ENCODE data around the gene F12. TPM values are rescaled to one million over a fixed set of nuclear protein-coding genes. Genes with fewer than 3 reads are reported as not detected.
"Not testable (repeated sequence)": the region's sequence is repeated elsewhere in the genome, so short reads cannot be mapped to it uniquely, and the experiment has no call there.

The F12 gene
- total RNA-seq, 1 donor from 2014 or later = 4.0 TPM

DNA sequence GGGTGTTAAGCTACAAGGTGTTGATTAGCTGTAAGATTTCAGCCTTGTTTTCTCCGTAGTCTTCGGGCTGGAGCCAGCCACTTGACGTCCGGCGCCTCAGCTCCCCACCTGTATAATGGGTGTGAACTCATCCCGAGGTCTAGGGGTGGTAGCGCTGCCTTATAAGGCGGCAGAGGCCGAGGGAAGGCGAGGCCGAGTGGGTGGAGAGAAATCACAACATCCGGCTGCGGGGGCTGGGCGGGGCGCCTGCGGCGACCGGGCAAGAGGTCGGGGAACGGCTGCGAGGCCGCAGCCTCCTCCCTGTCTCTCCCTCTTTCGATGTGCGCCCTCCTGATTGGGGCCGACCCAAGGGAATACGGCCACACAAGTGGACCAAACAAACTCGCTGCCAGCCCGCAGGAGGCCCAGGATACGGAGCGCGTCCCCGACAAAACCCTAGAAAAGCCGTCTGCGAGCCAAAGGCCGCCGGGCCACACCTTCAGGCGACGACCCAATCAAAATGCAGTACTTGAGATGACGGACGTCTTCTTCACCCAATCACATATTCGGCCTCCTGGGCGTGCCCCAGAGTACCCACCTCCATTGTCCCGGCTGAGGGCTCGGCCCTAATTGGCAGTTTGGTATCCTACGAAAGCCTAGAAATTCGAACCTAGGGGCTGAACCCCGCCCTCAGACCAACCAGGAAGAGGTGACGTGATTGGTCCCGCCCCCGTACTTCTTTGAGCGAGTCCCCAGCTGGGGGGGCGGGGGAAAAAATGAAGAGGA is 16.6 kb upstream of the F12 start:
- DNase-seq (ENCODE audit: low read depth) = peak; percentile 99
- Histone ChIP-seq H3K4me3 (ENCODE audit: low read depth, low read length) (peak overlapping the region; percentile 55), H3K27me3 (ENCODE audit: control insufficient read depth, insufficient read depth, low read length) (no peaks in the 10 kb centered on the region), H3K36me3 (ENCODE audit: control insufficient read depth, insufficient read depth, low read length) (peaks cover 1% of the 10 kb centered on the region)
- TF ChIP-seq, protein P1, sequence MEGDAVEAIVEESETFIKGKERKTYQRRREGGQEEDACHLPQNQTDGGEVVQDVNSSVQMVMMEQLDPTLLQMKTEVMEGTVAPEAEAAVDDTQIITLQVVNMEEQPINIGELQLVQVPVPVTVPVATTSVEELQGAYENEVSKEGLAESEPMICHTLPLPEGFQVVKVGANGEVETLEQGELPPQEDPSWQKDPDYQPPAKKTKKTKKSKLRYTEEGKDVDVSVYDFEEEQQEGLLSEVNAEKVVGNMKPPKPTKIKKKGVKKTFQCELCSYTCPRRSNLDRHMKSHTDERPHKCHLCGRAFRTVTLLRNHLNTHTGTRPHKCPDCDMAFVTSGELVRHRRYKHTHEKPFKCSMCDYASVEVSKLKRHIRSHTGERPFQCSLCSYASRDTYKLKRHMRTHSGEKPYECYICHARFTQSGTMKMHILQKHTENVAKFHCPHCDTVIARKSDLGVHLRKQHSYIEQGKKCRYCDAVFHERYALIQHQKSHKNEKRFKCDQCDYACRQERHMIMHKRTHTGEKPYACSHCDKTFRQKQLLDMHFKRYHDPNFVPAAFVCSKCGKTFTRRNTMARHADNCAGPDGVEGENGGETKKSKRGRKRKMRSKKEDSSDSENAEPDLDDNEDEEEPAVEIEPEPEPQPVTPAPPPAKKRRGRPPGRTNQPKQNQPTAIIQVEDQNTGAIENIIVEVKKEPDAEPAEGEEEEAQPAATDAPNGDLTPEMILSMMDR (IDR thresholded peaks at IDR 0.05; ENCODE audit: insufficient read depth, low read length, poor library complexity, severe bottlenecking) = no peak

GRCh38 chr5:177425196-177425800 is 15.9 kb upstream of the F12 start:
- Histone ChIP-seq H3K4me3 (ENCODE audit: low read depth, low read length) (peak overlapping the region; percentile 55), H3K27me3 (ENCODE audit: control insufficient read depth, insufficient read depth, low read length) (no peaks in the 10 kb centered on the region), H3K36me3 (ENCODE audit: control insufficient read depth, insufficient read depth, low read length) (no peaks in the 10 kb centered on the region)
- DNase-seq (ENCODE audit: low read depth) = no peak
- TF ChIP-seq, protein P1 (IDR thresholded peaks at IDR 0.05; ENCODE audit: insufficient read depth, low read length, poor library complexity, severe bottlenecking) = no peak

DNA sequence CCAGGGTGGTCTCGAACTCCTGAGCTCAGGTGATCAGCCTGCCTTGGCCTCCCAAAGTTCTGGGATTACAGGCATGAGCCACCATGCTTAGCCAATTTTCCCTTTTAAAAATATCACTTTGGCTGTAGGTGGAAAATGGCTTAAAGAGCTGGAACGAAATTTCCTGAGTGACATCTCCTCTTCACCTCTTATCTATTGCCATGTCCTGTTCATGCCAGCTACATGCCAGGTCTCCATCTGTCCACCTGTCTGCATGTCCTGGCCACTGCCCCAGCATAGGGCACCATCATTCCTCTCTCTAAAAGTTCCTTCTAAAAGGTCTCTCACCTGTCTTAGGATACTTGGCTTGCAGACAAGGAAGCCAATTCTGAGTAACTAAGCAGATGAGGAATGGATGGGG is 14.3 kb upstream of the F12 start:
- TF ChIP-seq, protein P1 (IDR thresholded peaks at IDR 0.05; ENCODE audit: insufficient read depth, low read length, poor library complexity, severe bottlenecking) = no peak
- no peak for DNase-seq (ENCODE audit: low read depth)
- H3K4me3 ChIP-seq (ENCODE audit: low read depth, low read length) = no peak overlapping the region
- no peaks in the 10 kb centered on the region for H3K27me3 ChIP-seq (ENCODE audit: control insufficient read depth, insufficient read depth, low read length)
- no peaks in the 10 kb centered on the region for H3K36me3 ChIP-seq (ENCODE audit: control insufficient read depth, insufficient read depth, low read length)

DNA sequence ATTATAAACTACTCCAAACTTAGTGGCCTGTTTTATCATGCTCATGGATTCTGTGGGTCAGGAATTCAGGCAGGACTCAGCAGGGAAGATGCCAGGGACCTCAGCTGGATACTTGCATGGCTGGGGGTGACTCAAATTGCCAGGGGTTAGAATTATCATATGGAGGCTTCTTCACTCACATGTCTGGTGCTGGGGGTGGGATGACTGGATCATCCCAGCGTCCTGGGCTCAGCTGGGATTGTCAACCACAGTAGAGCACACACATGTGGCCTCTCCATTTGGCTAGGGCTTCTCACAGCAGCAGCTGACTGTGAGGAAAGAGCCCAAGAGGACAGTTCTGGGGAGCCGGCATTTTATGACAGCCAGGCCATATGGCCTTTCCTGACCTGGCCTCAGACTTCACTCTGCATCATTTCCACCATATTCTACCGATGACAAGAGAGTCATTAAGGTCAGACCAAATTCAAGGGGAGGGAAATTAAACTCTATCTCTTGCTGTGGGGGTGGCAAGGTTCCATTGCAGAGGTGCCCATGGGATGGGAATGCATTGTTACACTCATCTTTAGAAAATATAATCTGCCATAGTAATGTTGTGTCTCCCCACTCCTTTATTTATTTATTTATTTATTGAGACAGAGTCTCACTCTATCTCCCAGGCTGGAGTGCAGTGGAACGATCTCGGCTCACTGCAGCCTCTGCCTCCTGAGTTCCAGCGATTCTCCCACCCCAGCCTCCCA is 11.9 kb upstream of the F12 start:
- DNase-seq (ENCODE audit: low read depth) = no peak
- TF ChIP-seq, protein P1 (IDR thresholded peaks at IDR 0.05; ENCODE audit: insufficient read depth, low read length, poor library complexity, severe bottlenecking) = no peak
- H3K27me3 ChIP-seq (ENCODE audit: control insufficient read depth, insufficient read depth, low read length) = no peaks in the 10 kb centered on the region
- no peak overlapping the region for H3K4me3 ChIP-seq (ENCODE audit: low read depth, low read length)
- no peaks in the 10 kb centered on the region for H3K36me3 ChIP-seq (ENCODE audit: control insufficient read depth, insufficient read depth, low read length)

DNA sequence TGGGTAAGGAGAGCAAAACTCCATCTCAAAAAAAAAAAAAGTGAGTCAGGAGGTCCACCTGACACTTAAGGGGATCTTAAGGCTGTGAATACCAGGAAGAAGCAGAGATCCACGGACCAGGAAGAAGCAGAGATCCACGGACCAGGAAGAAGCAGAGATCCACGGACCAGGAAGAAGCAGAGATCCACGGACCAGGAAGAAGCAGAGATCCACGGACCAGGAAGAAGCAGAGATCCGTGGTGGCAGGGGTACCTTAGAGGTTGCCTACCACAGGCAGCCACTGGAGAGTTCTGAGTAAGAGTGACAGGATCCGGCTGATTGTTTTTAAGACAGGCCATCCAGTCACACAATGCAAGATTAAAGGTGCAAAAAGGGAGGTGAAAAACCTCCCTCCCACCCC is 11.1 kb upstream of the F12 start:
- not testable (repeated sequence) for H3K36me3 ChIP-seq (ENCODE audit: control insufficient read depth, insufficient read depth, low read length); H3K27me3 ChIP-seq (ENCODE audit: control insufficient read depth, insufficient read depth, low read length); DNase-seq (ENCODE audit: low read depth); H3K4me3 ChIP-seq (ENCODE audit: low read depth, low read length)

DNA sequence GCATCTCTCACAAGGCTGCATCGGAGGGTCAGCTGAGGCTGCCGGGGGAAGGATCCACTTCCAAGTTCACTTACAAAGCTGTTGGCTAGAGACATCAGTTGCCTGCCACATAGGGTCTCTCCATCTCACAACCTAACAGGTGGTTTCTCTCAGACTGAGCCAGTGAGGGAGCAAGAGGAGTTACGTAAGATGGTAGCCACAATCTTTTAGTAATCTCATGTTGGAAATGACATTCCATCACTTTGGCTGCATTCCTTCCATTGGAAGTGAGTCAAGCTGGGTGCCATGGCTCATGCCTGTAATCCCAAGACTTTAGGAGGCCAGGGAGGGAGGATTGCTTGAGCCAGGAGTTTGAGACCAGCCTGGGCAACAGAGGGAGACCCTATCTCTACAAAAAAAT is 9.7 kb upstream of the F12 start:
- Histone ChIP-seq H3K36me3 (ENCODE audit: control insufficient read depth, insufficient read depth, low read length) (no peaks in the 10 kb centered on the region), H3K4me3 (ENCODE audit: low read depth, low read length) (no peak overlapping the region), H3K27me3 (ENCODE audit: control insufficient read depth, insufficient read depth, low read length) (no peaks in the 10 kb centered on the region)
- TF ChIP-seq, protein P1 (IDR thresholded peaks at IDR 0.05; ENCODE audit: insufficient read depth, low read length, poor library complexity, severe bottlenecking) = no peak
- no peak for DNase-seq (ENCODE audit: low read depth)

DNA sequence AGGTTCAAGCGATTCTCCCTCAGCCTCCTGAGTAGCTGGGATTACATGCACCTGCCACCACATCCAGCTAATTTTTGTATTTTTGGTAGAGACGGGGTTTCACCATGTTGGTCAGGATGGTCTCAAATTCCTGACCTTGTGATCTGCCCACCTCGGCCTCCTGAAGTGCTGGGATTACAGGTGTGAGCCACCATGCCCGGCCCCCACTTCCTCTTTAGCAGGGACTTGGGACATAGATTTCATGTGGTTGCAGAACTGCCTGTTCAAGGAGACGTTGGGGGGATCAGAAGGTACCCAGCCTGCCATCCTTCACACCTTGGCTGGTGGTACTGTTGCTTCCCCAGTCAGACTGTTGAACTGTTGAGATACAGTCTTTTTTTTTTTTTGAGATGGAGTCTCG is 7.7 kb upstream of the F12 start:
- H3K4me3 ChIP-seq (ENCODE audit: low read depth, low read length); DNase-seq (ENCODE audit: low read depth); H3K36me3 ChIP-seq (ENCODE audit: control insufficient read depth, insufficient read depth, low read length); H3K27me3 ChIP-seq (ENCODE audit: control insufficient read depth, insufficient read depth, low read length): not testable (repeated sequence)
